C4-2B (cell line): ENCODE data around the gene NUDT7.

ENCODE experiments used
- CTCF ChIP-seq: fragments of 450-650 bp; conservative IDR thresholded peaks from 2 replicates; pipeline ENCODE4 v1.5.1; 2017; ENCODE audit warnings: mild to moderate bottlenecking
- ZFX ChIP-seq: fragments of 450-650 bp; IDR thresholded peaks from 2 replicates; pipeline ENCODE4 v1.6.1; 2017

GRCh38 chr16:77674888-77675287, 47.4 kb upstream of the NUDT7 start:
- no peak for TF ChIP-seq CTCF
- no peak for TF ChIP-seq ZFX
